ENCODE results near the gene GAGE12G.
"Not testable (repeated sequence)": the region's sequence is repeated elsewhere in the genome, so short reads cannot be mapped to it uniquely, and the experiment has no call there.

Gene GAGE12G

GRCh38 chrX:49570100-49570499 lies at the start of gene GAGE12G:
GAGE12G (plus strand) TSS chrX:49570400; CDS start chrX:49571555, 1,155 bp downstream.
- not testable (repeated sequence) for DNase-seq

GRCh38 chrX:49531877-49532276 lies 38.3 kb upstream of the GAGE12G start, which contains the start of gene GAGE12C:
GAGE12C (plus strand) TSS chrX:49532177; CDS start chrX:49533332, 1,155 bp downstream.
- not testable (repeated sequence) for DNase-seq

- DNase-seq = not testable (repeated sequence)
These were observed 28.8 kb upstream of the GAGE12G start, which contains the start of gene GAGE12D for GRCh38 chrX:49541433-49541832. GAGE12D (plus strand) TSS chrX:49541733; CDS start chrX:49542888, 1,155 bp downstream.

- DNase-seq = not testable (repeated sequence)
These were observed 19.2 kb upstream of the GAGE12G start, which contains the start of gene GAGE12E for GRCh38 chrX:49550989-49551388. GAGE12E (plus strand) TSS chrX:49551289; CDS start chrX:49552444, 1,155 bp downstream.

DNA sequence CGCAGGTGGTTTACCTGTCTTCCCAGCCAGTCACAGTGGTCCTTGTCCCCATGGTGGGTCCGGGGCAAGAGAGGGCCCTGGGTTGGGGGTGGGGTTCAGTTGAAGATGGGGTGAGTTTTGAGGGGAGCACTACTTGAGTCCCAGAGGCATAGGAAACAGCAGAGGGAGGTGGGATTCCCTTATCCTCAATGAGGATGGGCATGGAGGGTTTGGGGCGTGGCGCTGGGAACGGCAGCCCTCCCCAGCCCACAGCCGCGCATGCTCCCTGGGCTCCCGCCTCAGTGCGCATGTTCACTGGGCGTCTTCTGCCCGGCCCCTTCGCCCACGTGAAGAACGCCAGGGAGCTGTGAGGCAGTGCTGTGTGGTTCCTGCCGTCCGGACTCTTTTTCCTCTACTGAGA lies 9.7 kb upstream of the GAGE12G start, which contains the start of gene GAGE12F:
GAGE12F (plus strand) TSS at position 301 of the 400 bp plus-strand sequence. CDS start 1,155 bp downstream, outside the sequence.
- not testable (repeated sequence) for DNase-seq

DNA sequence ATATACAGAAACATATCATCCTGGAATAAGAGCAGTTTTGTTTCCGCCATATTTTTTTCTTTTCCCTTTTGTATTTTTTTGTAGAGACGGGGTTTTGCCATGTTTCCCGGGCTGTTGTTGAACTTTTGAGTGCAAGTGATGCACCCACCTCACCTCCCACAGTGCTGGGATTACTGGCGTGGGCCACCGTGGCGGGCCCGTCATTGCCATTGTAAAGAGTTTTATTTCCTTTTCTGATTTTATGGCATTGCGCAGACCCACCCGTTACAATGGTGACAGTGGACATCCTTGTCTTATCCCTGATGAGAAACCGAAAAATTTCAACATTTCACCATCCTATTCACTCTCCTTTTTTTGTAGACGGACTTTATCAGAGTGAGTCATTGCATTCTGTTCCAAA lies 1.5 kb upstream of the GAGE12G start:
- not testable (repeated sequence) for DNase-seq

DNA sequence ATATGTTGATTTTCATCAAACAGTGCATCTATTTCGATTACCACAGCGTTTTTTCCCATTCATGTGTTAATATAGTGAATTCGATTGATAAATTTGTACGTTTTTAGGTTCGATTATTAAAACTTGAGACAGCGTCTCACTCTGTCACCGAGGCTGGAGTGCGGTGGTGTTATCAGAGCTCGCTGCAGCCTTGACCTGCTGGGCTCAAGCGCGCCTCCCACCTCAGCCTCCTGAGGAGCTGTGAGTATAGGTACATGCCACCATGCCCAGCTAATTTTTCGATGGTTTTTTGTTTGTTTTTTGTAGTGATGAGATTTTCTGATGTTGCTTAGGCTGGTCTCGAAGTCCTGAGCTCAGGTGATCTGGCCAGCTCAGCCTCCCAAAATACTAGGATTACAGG lies 1.0 kb upstream of the GAGE12G start:
- not testable (repeated sequence) for DNase-seq

GRCh38 chrX:49579649-49580048 lies 9.4 kb downstream of the GAGE12G start, which contains the start of gene GAGE12H:
GAGE12H (plus strand) TSS chrX:49579949; CDS start chrX:49581104, 1,155 bp downstream.
- DNase-seq = not testable (repeated sequence)

GRCh38 chrX:49589196-49589595 lies 19.0 kb downstream of the GAGE12G start, which contains the start of gene GAGE2A:
GAGE2A (plus strand) TSS chrX:49589496; CDS start chrX:49590651, 1,155 bp downstream.
- not testable (repeated sequence) for DNase-seq

DNA sequence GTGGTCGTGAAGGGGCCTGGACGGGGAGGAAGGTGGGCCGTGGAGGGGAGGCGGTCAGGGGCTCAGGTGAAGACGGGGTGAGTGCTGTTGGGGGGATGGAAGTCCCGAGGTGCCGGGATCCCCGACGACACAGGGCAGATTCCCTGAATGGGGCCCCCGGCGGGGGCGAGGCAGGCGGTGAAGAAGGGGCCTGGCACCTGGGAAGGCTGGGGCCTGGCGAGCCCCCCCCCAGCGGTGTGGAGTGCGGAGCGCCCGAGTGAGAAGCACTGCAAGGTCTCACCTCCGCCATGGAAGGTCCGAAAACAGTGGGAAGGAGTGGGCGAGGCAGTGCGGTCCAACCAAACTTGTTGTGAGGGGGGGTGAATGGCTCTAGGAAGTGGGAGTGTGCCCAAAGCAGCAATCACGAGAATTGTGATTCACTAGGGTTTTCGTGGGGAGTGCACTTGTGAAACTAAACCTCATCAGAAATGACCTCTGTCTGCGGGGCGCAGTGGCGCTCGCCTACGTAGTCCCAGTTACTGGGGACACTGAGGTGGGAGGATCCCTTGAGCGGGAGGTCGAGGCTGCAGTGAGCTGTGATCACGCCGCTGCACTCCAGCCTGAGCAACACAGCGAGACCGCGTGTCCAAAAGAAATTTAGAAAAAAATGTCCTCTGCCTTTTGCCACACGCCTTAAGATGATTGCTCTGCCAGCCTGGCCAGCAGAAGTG lies 19.7 kb downstream of the GAGE12G start:
- not testable (repeated sequence) for DNase-seq

DNA sequence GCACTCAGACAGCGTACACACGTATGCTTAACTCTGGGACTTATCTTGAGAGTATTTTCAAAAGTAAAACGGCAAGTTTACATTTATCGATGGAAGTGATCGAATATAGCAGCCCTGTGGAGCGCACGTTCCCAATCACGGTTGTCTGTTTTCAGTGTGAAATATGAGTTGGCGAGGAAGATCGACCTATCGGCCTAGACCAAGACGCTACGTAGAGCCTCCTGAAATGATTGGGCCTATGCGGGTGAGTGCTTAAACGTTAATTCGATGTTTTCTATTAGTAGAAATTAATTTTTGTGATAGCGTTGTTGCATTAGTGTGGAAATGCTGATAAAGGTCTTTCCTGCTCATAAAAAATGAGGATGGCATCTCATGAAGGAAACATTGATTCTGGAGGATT lies 20.3 kb downstream of the GAGE12G start:
- not testable (repeated sequence) for DNase-seq

DNA sequence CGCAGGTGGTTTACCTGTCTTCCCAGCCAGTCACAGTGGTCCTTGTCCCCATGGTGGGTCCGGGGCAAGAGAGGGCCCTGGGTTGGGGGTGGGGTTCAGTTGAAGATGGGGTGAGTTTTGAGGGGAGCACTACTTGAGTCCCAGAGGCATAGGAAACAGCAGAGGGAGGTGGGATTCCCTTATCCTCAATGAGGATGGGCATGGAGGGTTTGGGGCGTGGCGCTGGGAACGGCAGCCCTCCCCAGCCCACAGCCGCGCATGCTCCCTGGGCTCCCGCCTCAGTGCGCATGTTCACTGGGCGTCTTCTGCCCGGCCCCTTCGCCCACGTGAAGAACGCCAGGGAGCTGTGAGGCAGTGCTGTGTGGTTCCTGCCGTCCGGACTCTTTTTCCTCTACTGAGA lies 28.5 kb downstream of the GAGE12G start, which contains the start of gene GAGE1:
GAGE1 (plus strand) TSS at position 301 of the 400 bp plus-strand sequence. CDS start 1,155 bp downstream, outside the sequence.
- DNase-seq = not testable (repeated sequence)

DNA sequence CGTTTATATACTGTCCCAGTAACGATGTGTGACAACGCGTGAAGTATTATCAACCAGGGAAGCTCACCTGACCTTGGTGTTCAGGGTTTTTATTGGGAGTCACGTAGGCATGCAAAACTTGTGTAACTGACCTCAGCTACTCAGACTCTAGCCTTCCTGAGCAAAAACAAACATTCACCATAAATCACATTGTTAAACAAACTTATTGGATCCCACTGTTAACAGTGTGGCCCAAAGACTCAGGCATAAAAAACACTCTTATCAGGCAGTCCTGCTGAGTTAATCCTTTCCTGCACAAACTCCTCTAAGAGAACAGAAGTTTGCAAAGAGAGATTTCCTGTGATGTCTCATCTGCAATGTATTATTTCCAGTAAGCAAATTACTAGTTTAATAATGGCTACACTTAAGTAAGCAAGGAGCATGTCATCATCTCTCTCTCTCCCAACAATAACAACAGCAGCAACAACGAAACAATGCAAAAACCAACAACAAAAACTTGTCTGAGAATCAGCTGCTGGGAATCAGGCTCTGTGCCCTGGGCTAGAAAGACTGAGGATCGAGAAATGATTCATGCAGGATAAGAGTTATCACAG lies 40.6 kb downstream of the GAGE12G start:
- no peak for DNase-seq

DNA sequence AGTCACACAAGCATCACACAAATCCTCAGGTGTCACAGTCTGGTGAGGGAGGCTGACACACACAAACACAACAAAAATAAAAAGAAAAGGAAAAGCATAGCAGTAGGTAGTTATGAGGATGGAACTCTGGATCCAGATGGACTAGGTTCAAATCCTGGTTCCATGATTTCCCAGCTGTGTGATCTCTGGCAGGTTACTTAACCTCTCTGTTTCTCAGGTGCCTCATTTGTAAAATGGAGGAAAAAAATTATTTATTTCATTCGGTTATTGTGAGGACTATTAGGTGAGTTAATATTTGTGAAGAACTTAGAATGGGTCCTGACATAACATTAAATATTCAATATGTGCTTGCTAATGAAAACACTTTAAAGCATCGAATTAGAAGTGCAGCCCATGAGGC lies 48.4 kb downstream of the GAGE12G start:
- no peak for DNase-seq
